GM21447 (cell line): Measurements from ENCODE around the gene SLC9C1.
"Not testable (repeated sequence)": the region's sequence is repeated elsewhere in the genome, so short reads cannot be mapped to it uniquely, and the experiment has no call there.

Source experiments
- ATAC-seq: cut with Tn5 transposase; IDR thresholded peaks from one replicate; pipeline ENCODE4 v1.9.1; 2021; ENCODE audit not compliant: unreplicated experiment

SLC9C1 gene

GRCh38 chr3:112199622-112200316, 94.2 kb downstream of the SLC9C1 start:
- ATAC-seq, result no peak

GRCh38 chr3:112197131-112197530, 96.9 kb downstream of the SLC9C1 start:
- ATAC-seq, result no peak

GRCh38 chr3:112187300-112187699, 106.7 kb downstream of the SLC9C1 start:
- no peak for ATAC-seq

- not testable (repeated sequence) for ATAC-seq
These were observed 108.5 kb downstream of the SLC9C1 start for GRCh38 chr3:112185423-112186035.

GRCh38 chr3:112175646-112176045, 118.4 kb downstream of the SLC9C1 start:
- no peak for ATAC-seq

GRCh38 chr3:112175037-112175436, 119.0 kb downstream of the SLC9C1 start:
- no peak for ATAC-seq

- no peak for ATAC-seq
These were observed 122.9 kb downstream of the SLC9C1 start for GRCh38 chr3:112171144-112171543.

GRCh38 chr3:112170046-112170445, 124.0 kb downstream of the SLC9C1 start:
- no peak for ATAC-seq

GRCh38 chr3:112167758-112168157, 126.3 kb downstream of the SLC9C1 start:
- ATAC-seq, result no peak

GRCh38 chr3:112149136-112149535, 144.9 kb downstream of the SLC9C1 start:
- no peak for ATAC-seq

GRCh38 chr3:112143689-112144088, 150.3 kb downstream of the SLC9C1 start:
- no peak for ATAC-seq

- no peak for ATAC-seq
These were observed 150.8 kb downstream of the SLC9C1 start for GRCh38 chr3:112143251-112143650.

GRCh38 chr3:112141293-112141692, 152.7 kb downstream of the SLC9C1 start:
- ATAC-seq, result no peak

- ATAC-seq, result no peak
These were observed 153.4 kb downstream of the SLC9C1 start for GRCh38 chr3:112140584-112140983.

GRCh38 chr3:112138219-112138969, 155.6 kb downstream of the SLC9C1 start:
- no peak for ATAC-seq

- ATAC-seq, result no peak
These were observed 156.2 kb downstream of the SLC9C1 start for GRCh38 chr3:112137781-112138180.

GRCh38 chr3:112136959-112137693, 156.9 kb downstream of the SLC9C1 start:
- ATAC-seq, result no peak

GRCh38 chr3:112136046-112136445, 158.0 kb downstream of the SLC9C1 start:
- no peak for ATAC-seq

- ATAC-seq, result no peak
These were observed 159.5 kb downstream of the SLC9C1 start for GRCh38 chr3:112134335-112135124.

GRCh38 chr3:112133626-112134334, 160.2 kb downstream of the SLC9C1 start:
- ATAC-seq, result no peak
